ENCODE data around the gene CRABP2.

The CRABP2 gene

GRCh38 chr1:156689035-156689952 is 16.1 kb downstream of the CRABP2 start:
- no peak for FAIRE-seq

GRCh38 chr1:156684227-156684782 is 21.1 kb downstream of the CRABP2 start:
- FAIRE-seq, result no peak

GRCh38 chr1:156682166-156682890 is 23.1 kb downstream of the CRABP2 start:
- no peak for FAIRE-seq

- FAIRE-seq, result no peak
Measured at GRCh38 chr1:156681196-156681960, 24.0 kb downstream of the CRABP2 start.

GRCh38 chr1:156680056-156680455 is 25.3 kb downstream of the CRABP2 start:
- no peak for FAIRE-seq

GRCh38 chr1:156677616-156678596 is 27.5 kb downstream of the CRABP2 start:
- no peak for FAIRE-seq

- FAIRE-seq, result no peak
Measured at GRCh38 chr1:156676820-156677615, 28.4 kb downstream of the CRABP2 start, which contains the start of gene NES. NES (minus strand) TSS chr1:156677407; CDS start chr1:156677264, 143 bp downstream.

GRCh38 chr1:156676114-156676819 is 29.1 kb downstream of the CRABP2 start:
- FAIRE-seq, result no peak

- no peak for FAIRE-seq
Measured at GRCh38 chr1:156675210-156676113, 29.9 kb downstream of the CRABP2 start.

- no peak for FAIRE-seq
Measured at GRCh38 chr1:156673387-156674121, 31.8 kb downstream of the CRABP2 start.

- no peak for FAIRE-seq
Measured at GRCh38 chr1:156671804-156672203, 33.6 kb downstream of the CRABP2 start.

GRCh38 chr1:156670791-156671190 is 34.6 kb downstream of the CRABP2 start:
- no peak for FAIRE-seq

GRCh38 chr1:156670359-156670758 is 35.0 kb downstream of the CRABP2 start:
- FAIRE-seq, result no peak

- no peak for FAIRE-seq
Measured at GRCh38 chr1:156669794-156670193, 35.6 kb downstream of the CRABP2 start.

- no peak for FAIRE-seq
Measured at GRCh38 chr1:156668801-156669637, 36.4 kb downstream of the CRABP2 start.

- FAIRE-seq, result no peak
Measured at GRCh38 chr1:156667968-156668709, 37.2 kb downstream of the CRABP2 start.

- FAIRE-seq, result no peak
Measured at GRCh38 chr1:156667610-156667967, 37.8 kb downstream of the CRABP2 start.

Measured in islet of Langerhans (tissue), 1 donor.